ENCODE measurements around the gene NUDT17.

Gene NUDT17

GRCh38 chr1:145878724-145879123, 33.3 kb downstream of the NUDT17 start:
- TF ChIP-seq REST (IDR thresholded peaks at IDR 0.05; ENCODE audit: insufficient read depth in 1 of 2, low read depth in 2 of 2, low read length in 2 of 2) (no peak), SIN3A (IDR thresholded peaks at IDR 0.05; ENCODE audit: borderline replicate concordance, insufficient read depth, low read length) (no peak), TAF1 (IDR thresholded peaks at IDR 0.05; ENCODE audit: borderline replicate concordance, insufficient read depth, low read length) (no peak), FOXP2 (optimal IDR thresholded peaks at IDR 0.05; ENCODE audit: borderline replicate concordance, extremely low read depth, extremely low read length, insufficient read depth) (no peak), POLR2AphosphoS5 (IDR thresholded peaks at IDR 0.05; ENCODE audit: low read depth, low read length) (no peak)

- no peak for TF ChIP-seq REST (IDR thresholded peaks at IDR 0.05; ENCODE audit: insufficient read depth in 1 of 2, low read depth in 2 of 2, low read length in 2 of 2)
- no peak for TF ChIP-seq SIN3A (IDR thresholded peaks at IDR 0.05; ENCODE audit: borderline replicate concordance, insufficient read depth, low read length)
- no peak for TF ChIP-seq FOXP2 (optimal IDR thresholded peaks at IDR 0.05; ENCODE audit: borderline replicate concordance, extremely low read depth, extremely low read length, insufficient read depth)
- TF ChIP-seq TAF1 (IDR thresholded peaks at IDR 0.05; ENCODE audit: borderline replicate concordance, insufficient read depth, low read length), result no peak
- TF ChIP-seq POLR2AphosphoS5 (IDR thresholded peaks at IDR 0.05; ENCODE audit: low read depth, low read length), result no peak
These were observed 34.3 kb downstream of the NUDT17 start for GRCh38 chr1:145879775-145880174.

GRCh38 chr1:145884675-145885074, 39.2 kb downstream of the NUDT17 start:
- TF ChIP-seq POLR2AphosphoS5 (IDR thresholded peaks at IDR 0.05; ENCODE audit: low read depth, low read length), result no peak
- no peak for TF ChIP-seq REST (IDR thresholded peaks at IDR 0.05; ENCODE audit: insufficient read depth in 1 of 2, low read depth in 2 of 2, low read length in 2 of 2)
- TF ChIP-seq FOXP2 (optimal IDR thresholded peaks at IDR 0.05; ENCODE audit: borderline replicate concordance, extremely low read depth, extremely low read length, insufficient read depth), result no peak
- TF ChIP-seq SIN3A (IDR thresholded peaks at IDR 0.05; ENCODE audit: borderline replicate concordance, insufficient read depth, low read length), result no peak
- TF ChIP-seq TAF1 (IDR thresholded peaks at IDR 0.05; ENCODE audit: borderline replicate concordance, insufficient read depth, low read length), result no peak

- TF ChIP-seq REST (IDR thresholded peaks at IDR 0.05; ENCODE audit: insufficient read depth in 1 of 2, low read depth in 2 of 2, low read length in 2 of 2), result no peak
- no peak for TF ChIP-seq FOXP2 (optimal IDR thresholded peaks at IDR 0.05; ENCODE audit: borderline replicate concordance, extremely low read depth, extremely low read length, insufficient read depth)
- no peak for TF ChIP-seq SIN3A (IDR thresholded peaks at IDR 0.05; ENCODE audit: borderline replicate concordance, insufficient read depth, low read length)
- TF ChIP-seq TAF1 (IDR thresholded peaks at IDR 0.05; ENCODE audit: borderline replicate concordance, insufficient read depth, low read length), result no peak
- no peak for TF ChIP-seq POLR2AphosphoS5 (IDR thresholded peaks at IDR 0.05; ENCODE audit: low read depth, low read length)
These were observed 40.4 kb downstream of the NUDT17 start, which contains the start of gene ANKRD35 for GRCh38 chr1:145885738-145886287. TSS of gene ANKRD35 (minus strand) at chr1:145885866. CDS start at chr1:145885758, 108 bp downstream.
